Naive thymus-derived CD4-positive, alpha-beta T cell (primary cell): ENCODE results near the gene PANX2. TPM values are rescaled to one million over a fixed set of nuclear protein-coding genes. Genes with fewer than 3 reads are reported as not detected.

Source experiments
- ATAC-seq: fragments of 150-1000 bp; cut with Tn5 transposase; 2 replicates; pipeline ENCODE4 v1.10.0; 2021; ENCODE audit warnings: mild to moderate bottlenecking, moderate library complexity
- CTCF ChIA-PET: fragments of 350-600 bp; sonication (Branson Sonifier 250); formaldehyde crosslinking; loops from one replicate; lab custom pipeline; 2021; ENCODE audit warnings: antibody characterized with exemption; lab: Charles Lee
- POLR2A ChIA-PET: fragments of 350-600 bp; sonication (Branson Sonifier 250); formaldehyde crosslinking; loops from one replicate; lab custom pipeline; 2021; ENCODE audit warnings: antibody characterized with exemption, inconsistent platforms; lab: Charles Lee
- DNase-seq, 9 donors: peaks; one replicate each; pipeline versions ENCODE4 v3.0.0 to v3.0.0-alpha.2; 2020 to 2022; ENCODE audit warnings: mixed read lengths in 1 of 9
- H3K27ac ChIP-seq: one replicate; pipeline ENCODE4 v1.7.0; 2013; ENCODE audit warnings: mild to moderate bottlenecking, low read depth, low read length, moderate library complexity
- H3K27me3 ChIP-seq, 2 donors: one replicate each; pipeline ENCODE4 v1.7.0; 2013; ENCODE audit warnings: low read length in 2 of 2, mild to moderate bottlenecking in 2 of 2, moderate library complexity in 2 of 2; ENCODE audit not compliant: control insufficient read depth in 2 of 2, insufficient read depth in 2 of 2
- H3K36me3 ChIP-seq, 3 experiments: 1 replicate in 2 of 3; 2 replicates in 1 of 3; pipeline ENCODE4 v1.7.0; 2013; ENCODE audit warnings: low read length in 3 of 3, mild to moderate bottlenecking in 3 of 3, moderate library complexity in 1 of 3; ENCODE audit not compliant: insufficient read depth in 3 of 3, control insufficient read depth in 2 of 3
- H3K4me1 ChIP-seq, 2 donors: one replicate each; pipeline ENCODE4 v1.7.0; 2013; ENCODE audit warnings: low read length in 2 of 2, mild to moderate bottlenecking in 2 of 2, moderate library complexity in 1 of 2; ENCODE audit not compliant: control insufficient read depth in 2 of 2, insufficient read depth in 2 of 2
- H3K4me3 ChIP-seq: 2 replicates; pipeline ENCODE4 v1.7.0; 2013; ENCODE audit warnings: mild to moderate bottlenecking, low read length
- H3K9me3 ChIP-seq, 3 experiments: 1 replicate in 2 of 3; 2 replicates in 1 of 3; pipeline ENCODE4 v1.7.0; 2013; ENCODE audit warnings: low read length in 3 of 3; ENCODE audit not compliant: control insufficient read depth in 2 of 3
- H3K27ac Mint-ChIP-seq, 9 donors: one replicate each; pipeline ENCODE4 v1.8.0; 2020 to 2022; ENCODE audit warnings: mixed read lengths in 9 of 9, mild to moderate bottlenecking in 8 of 9, moderate library complexity in 5 of 9, inconsistent platforms in 2 of 9
- H3K27me3 Mint-ChIP-seq, 5 donors: one replicate each; pipeline ENCODE4 v1.8.0; 2021 to 2022; ENCODE audit warnings: mixed read lengths in 5 of 5, mild to moderate bottlenecking in 1 of 5
- H3K36me3 Mint-ChIP-seq, 5 donors: one replicate each; pipeline ENCODE4 v1.8.0; 2020 to 2022; ENCODE audit warnings: mixed read lengths in 5 of 5, mild to moderate bottlenecking in 3 of 5, inconsistent platforms in 1 of 5
- H3K4me1 Mint-ChIP-seq, 7 donors: one replicate each; pipeline ENCODE4 v1.8.0; 2020 to 2022; ENCODE audit warnings: mixed read lengths in 7 of 7, mild to moderate bottlenecking in 3 of 7, inconsistent platforms in 1 of 7
- H3K4me3 Mint-ChIP-seq, 10 donors: one replicate each; pipeline ENCODE4 v1.8.0; 2020 to 2022; ENCODE audit warnings: mild to moderate bottlenecking in 10 of 10, mixed read lengths in 10 of 10, moderate library complexity in 6 of 10, inconsistent platforms in 2 of 10
- H3K9me3 Mint-ChIP-seq, 11 donors: one replicate each; pipeline ENCODE4 v1.8.0; 2020 to 2022; ENCODE audit warnings: mixed read lengths in 11 of 11, mild to moderate bottlenecking in 4 of 11, inconsistent platforms in 1 of 11, moderate library complexity in 1 of 11
- intact Hi-C, 2 donors: fragments of 100-400 bp; cut with micrococcal nuclease; formaldehyde crosslinking; loops; one replicate each; pipeline ENCODE4 v1.15.1; 2023
- polyA plus RNA-seq, 2 donors: library from polyadenylated mRNA; unstranded; fragments of 300-500 nt; fragmentation: Illumina TruSeq; gene quantifications; one replicate each; pipeline ENCODE4 v1.2.3, GENCODE V29; 2021
- total RNA-seq, 6 experiments: library from RNA in 5 of 6; stranded (reverse) in 5 of 6; gene quantifications; 1 replicate in 5 of 6; 2 replicates in 1 of 6; pipeline ENCODE4 v1.2.3 and lab custom pipeline; 2021 to 2026

PANX2 gene
- total and polyA plus RNA-seq, 7 experiments from 2014 or later = 0.27 to 2.0 (median 0.66) TPM; not detected in 4

- no peaks in the 10 kb centered on the region for H3K4me1 ChIP-seq
- H3K4me3 ChIP-seq = no peak overlapping the region
- no peaks in the 10 kb centered on the region for H3K9me3 ChIP-seq
- no peak overlapping the region for H3K27ac Mint-ChIP-seq
- DNase-seq = no peak
- no peaks in the 10 kb centered on the region for H3K36me3 Mint-ChIP-seq
- no peak overlapping the region for H3K27ac ChIP-seq
- intact Hi-C loops = no loop called here
- peaks cover 0 to 3% (median 0%) of the 10 kb centered on the region in 11 donors for H3K9me3 Mint-ChIP-seq
- H3K27me3 ChIP-seq = no peaks in the 10 kb centered on the region
- POLR2A ChIA-PET = no interaction called here
- peaks cover 0 to 41% (median 11%) of the 10 kb centered on the region in 5 donors for H3K27me3 Mint-ChIP-seq
- no peak overlapping the region for H3K4me3 Mint-ChIP-seq
- H3K36me3 ChIP-seq = no peaks in the 10 kb centered on the region
- no peak for ATAC-seq
- H3K4me1 Mint-ChIP-seq = peaks cover 0 to 3% (median 0%) of the 10 kb centered on the region in 7 donors
- CTCF ChIA-PET = interaction anchor here (0.6 to 0.7 kb wide), 2 partner anchors 23 to 156 kb away, joined by 5 read pairs; no protein-coding TSS in a partner anchor
Measured at GRCh38 chr22:50140615-50141014, 29.9 kb upstream of the PANX2 start.

- Mint-ChIP-seq H3K27ac (no peak overlapping the region), H3K9me3 (peaks cover 0 to 3% (median 0%) of the 10 kb centered on the region in 11 donors), H3K4me1 (peaks cover 0 to 3% (median 0%) of the 10 kb centered on the region in 7 donors), H3K36me3 (no peaks in the 10 kb centered on the region), H3K4me3 (no peak overlapping the region), H3K27me3 (peaks cover 0 to 35% (median 4%) of the 10 kb centered on the region in 5 donors)
- no peaks in the 10 kb centered on the region for H3K36me3 ChIP-seq
- no peaks in the 10 kb centered on the region for H3K27me3 ChIP-seq
- intact Hi-C loops = no loop called here
- no peaks in the 10 kb centered on the region for H3K4me1 ChIP-seq
- ATAC-seq (no peak), DNase-seq (no peak)
- ChIA-PET CTCF (interaction anchor here (0.7 kb wide), 2 partner anchors 9 to 23 kb away, joined by 3 to 5 read pairs; no protein-coding TSS in a partner anchor), POLR2A (no interaction called here)
- H3K9me3 ChIP-seq = no peaks in the 10 kb centered on the region
- no peak overlapping the region for H3K4me3 ChIP-seq
- H3K27ac ChIP-seq = no peak overlapping the region
Measured at GRCh38 chr22:50141462-50141861, 29.1 kb upstream of the PANX2 start.

- DNase-seq (no peak), ATAC-seq (no peak)
- Mint-ChIP-seq H3K36me3 (no peaks in the 10 kb centered on the region), H3K9me3 (peaks cover 0 to 3% (median 0%) of the 10 kb centered on the region in 11 donors), H3K27me3 (peaks cover 0 to 32% (median 3%) of the 10 kb centered on the region in 5 donors), H3K27ac (no peak overlapping the region), H3K4me3 (no peak overlapping the region), H3K4me1 (peaks cover 0 to 3% (median 0%) of the 10 kb centered on the region in 7 donors)
- ChIA-PET CTCF (no interaction called here), POLR2A (interaction anchor here (0.6 kb wide), 1 partner anchor 225 kb away, joined by 3 read pairs; no protein-coding TSS in a partner anchor)
- Histone ChIP-seq H3K36me3 (no peaks in the 10 kb centered on the region), H3K9me3 (no peaks in the 10 kb centered on the region), H3K4me3 (no peak overlapping the region), H3K27me3 (no peaks in the 10 kb centered on the region), H3K27ac (no peak overlapping the region), H3K4me1 (no peaks in the 10 kb centered on the region)
- intact Hi-C loops = no loop called here
Measured at GRCh38 chr22:50141891-50142363, 28.6 kb upstream of the PANX2 start.

DNA sequence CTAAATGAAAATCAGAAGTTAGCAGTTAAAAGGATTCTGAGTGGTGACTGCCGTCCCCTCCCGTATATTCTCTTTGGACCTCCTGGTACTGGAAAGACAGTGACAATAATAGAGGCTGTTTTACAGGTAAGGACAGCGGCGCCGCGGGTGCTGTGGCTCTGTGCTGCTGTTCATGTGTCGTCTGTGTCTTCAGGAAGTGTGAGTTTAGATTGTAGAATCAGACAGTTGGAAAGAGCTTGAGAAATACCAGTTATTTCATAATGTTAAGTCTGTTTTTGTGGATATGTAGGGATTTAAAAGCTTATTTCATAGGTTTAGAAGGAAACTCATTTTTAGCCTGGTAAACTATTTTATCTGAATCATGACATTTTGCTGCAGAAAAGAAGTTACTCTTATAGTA lies 27.4 kb upstream of the PANX2 start:
- H3K4me3 Mint-ChIP-seq = no peak overlapping the region
- POLR2A ChIA-PET = no interaction called here
- Histone ChIP-seq H3K27ac (no peak overlapping the region), H3K27me3 (no peaks in the 10 kb centered on the region), H3K4me1 (no peaks in the 10 kb centered on the region), H3K9me3 (no peaks in the 10 kb centered on the region), H3K4me3 (no peak overlapping the region), H3K36me3 (no peaks in the 10 kb centered on the region)
- no peak overlapping the region for H3K27ac Mint-ChIP-seq
- peaks cover 0 to 28% (median 0%) of the 10 kb centered on the region in 5 donors for H3K27me3 Mint-ChIP-seq
- peaks cover 0 to 3% (median 0%) of the 10 kb centered on the region in 11 donors for H3K9me3 Mint-ChIP-seq
- ATAC-seq (no peak), DNase-seq (no peak)
- H3K4me1 Mint-ChIP-seq = peaks cover 0 to 3% (median 0%) of the 10 kb centered on the region in 7 donors
- no peaks in the 10 kb centered on the region for H3K36me3 Mint-ChIP-seq
- intact Hi-C loops = no loop called here
- CTCF ChIA-PET = no interaction called here

- H3K9me3 ChIP-seq = no peaks in the 10 kb centered on the region
- H3K4me3 ChIP-seq = no peak overlapping the region
- no peak overlapping the region for H3K4me3 Mint-ChIP-seq
- DNase-seq (no peak), ATAC-seq (no peak)
- H3K27ac Mint-ChIP-seq = no peak overlapping the region
- no peaks in the 10 kb centered on the region for H3K4me1 ChIP-seq
- H3K27me3 Mint-ChIP-seq = peaks cover 0 to 24% (median 0%) of the 10 kb centered on the region in 5 donors
- ChIA-PET CTCF (no interaction called here), POLR2A (no interaction called here)
- no peak overlapping the region for H3K27ac ChIP-seq
- no peaks in the 10 kb centered on the region for H3K36me3 Mint-ChIP-seq
- no peaks in the 10 kb centered on the region for H3K27me3 ChIP-seq
- no peaks in the 10 kb centered on the region for H3K36me3 ChIP-seq
- intact Hi-C loops = no loop called here
- peaks cover 0 to 3% (median 0%) of the 10 kb centered on the region in 7 donors for H3K4me1 Mint-ChIP-seq
- peaks cover 0 to 3% (median 0%) of the 10 kb centered on the region in 11 donors for H3K9me3 Mint-ChIP-seq
Measured at GRCh38 chr22:50144005-50144614, 26.4 kb upstream of the PANX2 start.

- H3K4me1 ChIP-seq = no peaks in the 10 kb centered on the region
- Mint-ChIP-seq H3K36me3 (no peaks in the 10 kb centered on the region), H3K4me1 (peaks cover 0 to 4% (median 0%) of the 10 kb centered on the region in 7 donors), H3K9me3 (peaks cover 0 to 3% (median 0%) of the 10 kb centered on the region in 11 donors), H3K4me3 (no peak overlapping the region), H3K27me3 (peaks cover 0 to 16% (median 0%) of the 10 kb centered on the region in 5 donors), H3K27ac (no peak overlapping the region)
- H3K27me3 ChIP-seq = no peaks in the 10 kb centered on the region
- CTCF ChIA-PET = interaction anchor here (1.4 kb wide), 1 partner anchor 65 kb away, joined by 3 read pairs; no protein-coding TSS in a partner anchor
- no peak for DNase-seq
- POLR2A ChIA-PET = interaction anchor here (1.2 kb wide), 1 partner anchor 44 kb away, joined by 4 read pairs; no protein-coding TSS in a partner anchor
- H3K4me3 ChIP-seq = no peak overlapping the region
- no peak overlapping the region for H3K27ac ChIP-seq
- no peaks in the 10 kb centered on the region for H3K9me3 ChIP-seq
- no peak for ATAC-seq
- no peaks in the 10 kb centered on the region for H3K36me3 ChIP-seq
- intact Hi-C loops = loop anchor here in 1 of 2 donors (5.0 kb wide), 1 partner anchor 546 kb away; no protein-coding TSS in a partner anchor
Measured at GRCh38 chr22:50145721-50146438, 24.7 kb upstream of the PANX2 start.
